HepG2 (cell line): Measurements from ENCODE around the gene KCND2. TPM values are rescaled to one million over a fixed set of nuclear protein-coding genes. Genes with fewer than 3 reads are reported as not detected.
A peak's percentile ranks its signal among the peaks of the same experiment; 100 is the strongest.

Source experiments
- ATAC-seq: fragments of 200-7000 bp; cut with Tn5 transposase; 3 replicates; pipeline ENCODE4 v1.9.1; 2020; ENCODE audit warnings: mild to moderate bottlenecking, moderate library complexity
- BruUV-seq: library from RNA; stranded (reverse); fragments of 400-500 nt; replicated peaks from 2 replicates; lab custom pipeline; 2021; lab: Mats Ljungman, UMichigan
- CTCF ChIA-PET: fragments of 300-600 bp; formaldehyde crosslinking; extraction: SDS; loops from one replicate; lab custom pipeline; 2021; ENCODE audit warnings: low total read pairs, inconsistent platforms, low intra/inter-chr PET ratio; lab: Yijun Ruan, JAX
- POLR2A ChIA-PET: fragments of 350-600 bp; sonication (Branson Sonifier 250); formaldehyde crosslinking; loops from one replicate; lab custom pipeline; 2020; ENCODE audit warnings: antibody characterized with exemption, inconsistent platforms; lab: Yijun Ruan, JAX
- DNase-seq: peaks from one replicate; pipeline ENCODE4 v3.0.0-alpha.2; 2015; ENCODE audit warnings: low spot score
- FAIRE-seq: peaks from 3 replicates; lab custom pipeline; 2011; peaks lifted over from hg19 to GRCh38; lab: Jason Lieb, UNC
- H2AFZ ChIP-seq: one replicate; pipeline ENCODE4 v1.6.1; 2011; ENCODE audit warnings: low read length, inconsistent platforms
- H3K27ac ChIP-seq: fragments of 300-600 bp; 3 replicates; pipeline ENCODE4 v1.8.0; 2011; ENCODE audit warnings: mixed run types, mild to moderate bottlenecking, mixed read lengths, low read length, inconsistent platforms; ENCODE audit not compliant: insufficient read depth; ENCODE audit errors: extremely low read length
- H3K27me3 ChIP-seq, 2 experiments: fragments of 200-600 bp in 1 of 2; 2 replicates in 1 of 2; 3 replicates in 1 of 2; pipeline versions ENCODE4 v1.6.0 to v1.8.0; 2011; ENCODE audit warnings: low read length in 2 of 2, mild to moderate bottlenecking in 2 of 2, moderate library complexity in 2 of 2, inconsistent platforms in 1 of 2; ENCODE audit not compliant: insufficient read depth in 2 of 2, control insufficient read depth in 1 of 2
- H3K36me3 ChIP-seq, 2 experiments: fragments of 200-600 bp in 1 of 2; replicated peaks in 1 of 2; 2 replicates in 1 of 2; 3 replicates in 1 of 2; pipeline versions ENCODE4 v1.5.1 to v1.8.0; 2011; ENCODE audit warnings: low read length in 2 of 2, inconsistent platforms in 1 of 2; ENCODE audit not compliant: insufficient read depth in 2 of 2, control insufficient read depth in 1 of 2
- H3K4me1 ChIP-seq: 2 replicates; pipeline ENCODE4 v1.5.1; 2012; ENCODE audit warnings: low read length, inconsistent platforms; ENCODE audit not compliant: insufficient read depth
- H3K4me2 ChIP-seq: 2 replicates; pipeline ENCODE4 v1.6.0; 2011; ENCODE audit warnings: low read depth, low read length, inconsistent platforms
- H3K4me3 ChIP-seq, 3 experiments: fragments of 200-600 bp in 1 of 3; sonication (generic), shearing (Covaris generic) in 1 of 3; replicated peaks in 1 of 3; 2 replicates each; pipeline ENCODE4 v1.5.1; 2011 to 2016; ENCODE audit warnings: low read length in 3 of 3, inconsistent platforms in 2 of 3, low read depth in 2 of 3, mild to moderate bottlenecking in 2 of 3, control low read depth in 1 of 3, mixed read lengths in 1 of 3; ENCODE audit not compliant: insufficient read depth in 1 of 3
- H3K79me2 ChIP-seq: one replicate; pipeline ENCODE4 v1.6.1; 2011; ENCODE audit warnings: low read length, inconsistent platforms; ENCODE audit not compliant: insufficient read depth
- H3K9ac ChIP-seq: 2 replicates; pipeline ENCODE4 v1.6.0; 2011; ENCODE audit warnings: mild to moderate bottlenecking, low read depth, low read length, inconsistent platforms; ENCODE audit not compliant: insufficient read depth
- H3K9me3 ChIP-seq: 2 replicates; pipeline ENCODE4 v1.5.1; 2012; ENCODE audit warnings: mild to moderate bottlenecking, low read length
- H4K20me1 ChIP-seq: 2 replicates; pipeline ENCODE4 v1.6.0; 2011; ENCODE audit warnings: inconsistent platforms, mild to moderate bottlenecking, low read length, moderate library complexity; ENCODE audit not compliant: insufficient read depth
- ARID2 ChIP-seq: sonication (generic); formaldehyde crosslinking; IDR thresholded peaks from 2 replicates; pipeline ENCODE4 v1.8.1; 2022; ENCODE audit warnings: mild to moderate bottlenecking, missing genetic modification reagents, borderline replicate concordance
- ASH2L ChIP-seq: fragments of 300-600, 200-600 bp; sonication (generic); IDR thresholded peaks from 2 replicates; pipeline ENCODE4 v1.7.0; 2017; ENCODE audit warnings: low read depth, mild to moderate bottlenecking, moderate library complexity, mixed read lengths, low read length; ENCODE audit not compliant: insufficient read length
- CENPT ChIP-seq: sonication (generic); formaldehyde crosslinking; IDR thresholded peaks from 2 replicates; pipeline ENCODE4 v1.8.0; 2022; ENCODE audit warnings: low read depth, mild to moderate bottlenecking, moderate library complexity, missing genetic modification reagents
- HOXD1 ChIP-seq: sonication (generic); formaldehyde crosslinking; IDR thresholded peaks from 2 replicates; pipeline ENCODE4 v1.5.0; 2020; ENCODE audit warnings: missing genetic modification reagents
- MAFK ChIP-seq, 2 experiments: IDR thresholded peaks in 1 of 2; conservative IDR thresholded peaks in 1 of 2; 2 replicates each; pipeline ENCODE4 v1.6.1; 2011; ENCODE audit warnings: improper control_type of control experiment in 2 of 2, low read length in 2 of 2
- RAD51 ChIP-seq: fragments of 450-650 bp; IDR thresholded peaks from 2 replicates; pipeline ENCODE4 v1.6.1; 2016; ENCODE audit warnings: borderline replicate concordance
- RNF2 ChIP-seq: fragments of 450-650 bp; conservative IDR thresholded peaks from 2 replicates; pipeline ENCODE4 v1.6.1; 2016; ENCODE audit warnings: low read depth
- SMYD3 ChIP-seq: sonication (generic); formaldehyde crosslinking; IDR thresholded peaks from 2 replicates; pipeline ENCODE4 v1.8.1; 2023; ENCODE audit warnings: mild to moderate bottlenecking, missing genetic modification reagents
- ZNF883 ChIP-seq: sonication (generic); formaldehyde crosslinking; IDR thresholded peaks from 2 replicates; pipeline ENCODE4 v1.5.1; 2020; ENCODE audit warnings: mild to moderate bottlenecking, missing genetic modification reagents; ENCODE audit errors: not compliant biosample characterization
- WGBS: methylation state at CpG from one replicate; pipeline ENCODE4 v1.1.6; 2017; ENCODE audit warnings: low lambda C conversion rate; 5-methylcytosine and 5-hydroxymethylcytosine counted together
- in situ Hi-C: cut with HindIII; loops from 2 replicates; pipeline ENCODE4 v1.10.0; 2017; ENCODE audit warnings: low pct_unique_long_range_greater_than_20kb; ENCODE audit not compliant: extremely low pct_ligation_motif_present
- intact Hi-C: fragments of 100-400 bp; cut with micrococcal nuclease; formaldehyde crosslinking; loops from one replicate; pipeline ENCODE4 v1.10.0; 2022; ENCODE audit not compliant: unreplicated experiment
- polyA plus RNA-seq, 8 experiments: library from polyadenylated mRNA; depleted of rRNA in 3 of 8; stranded (reverse) in 7 of 8; unstranded in 1 of 8; fragments of >200 nt; fragmentation: Illumina TruSeq in 4 of 8; extraction: Trizol in 4 of 8; gene quantifications; 2 replicates each; pipeline versions ENCODE4 v1.2.1 to v1.2.3, GENCODE V29; 2011 to 2016; ENCODE audit warnings: low read depth in 4 of 8, missing spikeins in 1 of 8, mixed read lengths in 1 of 8; ENCODE audit not compliant: insufficient read depth in 1 of 8
- total RNA-seq, 5 experiments: library from RNA; depleted of rRNA; stranded (reverse); fragments of >200 nt; fragmentation: Illumina TruSeq; extraction: Trizol; gene quantifications; 2 replicates each; pipeline ENCODE4 v1.2.3, GENCODE V29; 2016; ENCODE audit warnings: low read depth in 1 of 5
- TF ChIP-seq, protein P1 (sequence below): sonication (generic); formaldehyde crosslinking; IDR thresholded peaks from 2 replicates; pipeline ENCODE4 v1.4.0; 2020; ENCODE audit warnings: missing genetic modification reagents, borderline replicate concordance
- TF ChIP-seq, protein P2 (sequence below): sonication (generic); formaldehyde crosslinking; IDR thresholded peaks from 2 replicates; pipeline ENCODE4 v1.8.1; 2023; ENCODE audit warnings: missing genetic modification reagents, inconsistent platforms, borderline replicate concordance

The KCND2 gene
- total and polyA plus RNA-seq, 2 of the 13 experiments (the other 11 are each of a cell fraction or from before 2014, with no cell fraction given), result not detected

DNA sequence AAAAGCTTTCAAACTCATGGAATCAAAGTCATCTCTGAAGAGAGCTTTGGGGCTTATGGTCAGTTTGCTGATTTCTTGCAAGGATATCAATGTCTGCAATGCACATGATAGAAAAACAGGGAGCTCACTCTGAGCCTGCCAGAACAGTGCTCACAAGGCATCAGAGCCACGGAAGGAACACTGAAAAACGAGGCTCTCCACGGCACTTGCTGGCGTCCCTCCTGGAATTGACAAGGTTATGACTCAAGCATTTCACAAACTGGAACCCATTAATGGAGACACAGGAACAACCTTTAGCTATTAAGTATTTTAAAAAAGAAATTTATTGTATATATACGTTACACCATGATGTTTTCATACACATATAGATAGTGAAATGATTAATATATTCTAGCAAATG lies 266.3 kb downstream of the KCND2 start:
- no peaks in the 10 kb centered on the region for H3K36me3 ChIP-seq
- H3K4me1 ChIP-seq, result no peaks in the 10 kb centered on the region
- no peaks in the 10 kb centered on the region for H3K79me2 ChIP-seq
- no peaks in the 10 kb centered on the region for H3K27me3 ChIP-seq
- TF ChIP-seq, protein P1, sequence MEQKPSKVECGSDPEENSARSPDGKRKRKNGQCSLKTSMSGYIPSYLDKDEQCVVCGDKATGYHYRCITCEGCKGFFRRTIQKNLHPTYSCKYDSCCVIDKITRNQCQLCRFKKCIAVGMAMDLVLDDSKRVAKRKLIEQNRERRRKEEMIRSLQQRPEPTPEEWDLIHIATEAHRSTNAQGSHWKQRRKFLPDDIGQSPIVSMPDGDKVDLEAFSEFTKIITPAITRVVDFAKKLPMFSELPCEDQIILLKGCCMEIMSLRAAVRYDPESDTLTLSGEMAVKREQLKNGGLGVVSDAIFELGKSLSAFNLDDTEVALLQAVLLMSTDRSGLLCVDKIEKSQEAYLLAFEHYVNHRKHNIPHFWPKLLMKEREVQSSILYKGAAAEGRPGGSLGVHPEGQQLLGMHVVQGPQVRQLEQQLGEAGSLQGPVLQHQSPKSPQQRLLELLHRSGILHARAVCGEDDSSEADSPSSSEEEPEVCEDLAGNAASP (CRISPR knock-in tag), result no peak
- TF ChIP-seq ZNF883 (CRISPR knock-in tag) (no peak), CENPT (no peak), ASH2L (no peak), SMYD3 (CRISPR knock-in tag) (no peak), MAFK (conservative IDR thresholded peaks at IDR 0.05 in 1 of 2, IDR thresholded peaks at IDR 0.05 in 1 of 2; ENCODE audit: low read length in 2 of 2) (no peak), RNF2 (no peak), ARID2 (CRISPR knock-in tag) (no peak)
- ATAC-seq (no peak), FAIRE-seq (no peak), DNase-seq (no peak)
- no peak overlapping the region for H3K4me3 ChIP-seq
- intact Hi-C loops, result no loop called here
- ChIA-PET CTCF (no interaction called here), POLR2A (no interaction called here)
- H3K9ac ChIP-seq, result no peak overlapping the region
- H3K4me2 ChIP-seq, result no peak overlapping the region
- no peaks in the 10 kb centered on the region for H4K20me1 ChIP-seq
- H2AFZ ChIP-seq, result no peak overlapping the region
- in situ Hi-C loops, result no loop called here
- H3K27ac ChIP-seq, result no peak overlapping the region
- no peaks in the 10 kb centered on the region for H3K9me3 ChIP-seq
- no TSS peak for BruUV-seq
- WGBS, result 9% methylated on average over 5 of the region's 5 CpGs

GRCh38 chr7:120547605-120548004 lies 274.6 kb downstream of the KCND2 start:
- H3K27ac ChIP-seq, result no peak overlapping the region
- POLR2A ChIA-PET, result no interaction called here
- no peaks in the 10 kb centered on the region for H3K36me3 ChIP-seq
- H3K9ac ChIP-seq, result no peak overlapping the region
- no peak for DNase-seq
- intact Hi-C loops (no loop called here), in situ Hi-C loops (no loop called here)
- H4K20me1 ChIP-seq, result no peaks in the 10 kb centered on the region
- H3K27me3 ChIP-seq, result no peaks in the 10 kb centered on the region; a peak in 1 of 5 replicates
- CTCF ChIA-PET, result no interaction called here
- H3K4me1 ChIP-seq, result no peaks in the 10 kb centered on the region
- H3K79me2 ChIP-seq, result no peaks in the 10 kb centered on the region
- no peak for ATAC-seq
- H2AFZ ChIP-seq, result no peak overlapping the region
- 2% methylated on average over 4 of the region's 4 CpGs for WGBS
- BruUV-seq, result no TSS peak
- no peak for FAIRE-seq
- TF ChIP-seq, protein P2, sequence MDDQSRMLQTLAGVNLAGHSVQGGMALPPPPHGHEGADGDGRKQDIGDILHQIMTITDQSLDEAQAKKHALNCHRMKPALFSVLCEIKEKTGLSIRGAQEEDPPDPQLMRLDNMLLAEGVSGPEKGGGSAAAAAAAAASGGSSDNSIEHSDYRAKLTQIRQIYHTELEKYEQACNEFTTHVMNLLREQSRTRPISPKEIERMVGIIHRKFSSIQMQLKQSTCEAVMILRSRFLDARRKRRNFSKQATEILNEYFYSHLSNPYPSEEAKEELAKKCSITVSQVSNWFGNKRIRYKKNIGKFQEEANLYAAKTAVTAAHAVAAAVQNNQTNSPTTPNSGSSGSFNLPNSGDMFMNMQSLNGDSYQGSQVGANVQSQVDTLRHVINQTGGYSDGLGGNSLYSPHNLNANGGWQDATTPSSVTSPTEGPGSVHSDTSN (CRISPR knock-in tag), result no peak
- TF ChIP-seq RAD51 (peak; percentile 49; the same call in 1 of the 2 replicates), HOXD1 (CRISPR knock-in tag) (no peak)
- no peak overlapping the region for H3K4me3 ChIP-seq
- H3K4me2 ChIP-seq, result no peak overlapping the region
- H3K9me3 ChIP-seq, result no peaks in the 10 kb centered on the region
